Large intestine (tissue), 1 donor: ENCODE data around the gene WDR5. TPM values are rescaled to one million over a fixed set of nuclear protein-coding genes. Genes with fewer than 3 reads are reported as not detected.

ENCODE experiments used
- polyA plus RNA-seq: library from polyadenylated mRNA; unstranded; fragments of 120-200 nt; gene quantifications from one replicate; pipeline ENCODE4 v1.2.1, GENCODE V29; 2013

Gene WDR5
- polyA plus RNA-seq, 1 donor: 30.4 TPM

Other genes with a start within 250 kb of the WDR5 start
- 48.4 TPM for gene VAV2, start 143.8 kb upstream of the WDR5 start, polyA plus RNA-seq
- gene BRD3OS, start 110.6 kb upstream of the WDR5 start, polyA plus RNA-seq: 8.4 TPM
- 22.7 TPM for gene BRD3, start 68.1 kb upstream of the WDR5 start, polyA plus RNA-seq
- not detected for gene RNU6ATAC, start 28.5 kb downstream of the WDR5 start, polyA plus RNA-seq
- gene RXRA, start 190.4 kb downstream of the WDR5 start, polyA plus RNA-seq: 74.6 TPM